GM12891 (cell line): ENCODE data around the gene TMEM127. TPM values are rescaled to one million over a fixed set of nuclear protein-coding genes. Genes with fewer than 3 reads are reported as not detected.
"Not testable (repeated sequence)": the region's sequence is repeated elsewhere in the genome, so short reads cannot be mapped to it uniquely, and the experiment has no call there.

Source experiments
- DNase-seq: peaks from one replicate; pipeline ENCODE4 v3.0.0; 2011; ENCODE audit warnings: low spot score; ENCODE audit not compliant: insufficient read length
- FAIRE-seq: peaks from 2 replicates; lab custom pipeline; 2011; peaks lifted over from hg19 to GRCh38; lab: Jason Lieb, UNC
- PAX5 ChIP-seq: IDR thresholded peaks from 2 replicates; pipeline ENCODE4 v1.6.1; 2011; ENCODE audit warnings: low read length, moderate library complexity, mild to moderate bottlenecking; ENCODE audit not compliant: insufficient read depth, severe bottlenecking
- POLR2A ChIP-seq: IDR thresholded peaks from 2 replicates; pipeline ENCODE4 v1.6.1; 2011; ENCODE audit warnings: low read depth, low read length, control low read depth
- POLR2AphosphoS5 ChIP-seq: IDR thresholded peaks from 2 replicates; pipeline ENCODE4 v1.6.1; 2011; ENCODE audit warnings: low read depth, low read length, control low read depth
- POU2F2 ChIP-seq: IDR thresholded peaks from 2 replicates; pipeline ENCODE4 v1.6.1; 2011; ENCODE audit warnings: low read depth, mild to moderate bottlenecking, control low read depth, low read length, moderate library complexity
- SPI1 ChIP-seq: IDR thresholded peaks from 2 replicates; pipeline ENCODE4 v1.6.1; 2011; ENCODE audit warnings: low read depth, low read length, control low read depth
- TAF1 ChIP-seq: IDR thresholded peaks from 2 replicates; pipeline ENCODE4 v1.6.1; 2011; ENCODE audit warnings: low read depth, low read length, control low read depth
- polyA plus RNA-seq: library from polyadenylated mRNA; unstranded; fragments of >200 nt; gene quantifications from one replicate; pipeline ENCODE4 v1.2.1, GENCODE V29; 2012; ENCODE audit warnings: low read depth, missing spikeins, inconsistent platforms; ENCODE audit not compliant: missing spikeins

Gene TMEM127, protein sequence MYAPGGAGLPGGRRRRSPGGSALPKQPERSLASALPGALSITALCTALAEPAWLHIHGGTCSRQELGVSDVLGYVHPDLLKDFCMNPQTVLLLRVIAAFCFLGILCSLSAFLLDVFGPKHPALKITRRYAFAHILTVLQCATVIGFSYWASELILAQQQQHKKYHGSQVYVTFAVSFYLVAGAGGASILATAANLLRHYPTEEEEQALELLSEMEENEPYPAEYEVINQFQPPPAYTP
- 10.9 TPM for polyA plus RNA-seq

DNA sequence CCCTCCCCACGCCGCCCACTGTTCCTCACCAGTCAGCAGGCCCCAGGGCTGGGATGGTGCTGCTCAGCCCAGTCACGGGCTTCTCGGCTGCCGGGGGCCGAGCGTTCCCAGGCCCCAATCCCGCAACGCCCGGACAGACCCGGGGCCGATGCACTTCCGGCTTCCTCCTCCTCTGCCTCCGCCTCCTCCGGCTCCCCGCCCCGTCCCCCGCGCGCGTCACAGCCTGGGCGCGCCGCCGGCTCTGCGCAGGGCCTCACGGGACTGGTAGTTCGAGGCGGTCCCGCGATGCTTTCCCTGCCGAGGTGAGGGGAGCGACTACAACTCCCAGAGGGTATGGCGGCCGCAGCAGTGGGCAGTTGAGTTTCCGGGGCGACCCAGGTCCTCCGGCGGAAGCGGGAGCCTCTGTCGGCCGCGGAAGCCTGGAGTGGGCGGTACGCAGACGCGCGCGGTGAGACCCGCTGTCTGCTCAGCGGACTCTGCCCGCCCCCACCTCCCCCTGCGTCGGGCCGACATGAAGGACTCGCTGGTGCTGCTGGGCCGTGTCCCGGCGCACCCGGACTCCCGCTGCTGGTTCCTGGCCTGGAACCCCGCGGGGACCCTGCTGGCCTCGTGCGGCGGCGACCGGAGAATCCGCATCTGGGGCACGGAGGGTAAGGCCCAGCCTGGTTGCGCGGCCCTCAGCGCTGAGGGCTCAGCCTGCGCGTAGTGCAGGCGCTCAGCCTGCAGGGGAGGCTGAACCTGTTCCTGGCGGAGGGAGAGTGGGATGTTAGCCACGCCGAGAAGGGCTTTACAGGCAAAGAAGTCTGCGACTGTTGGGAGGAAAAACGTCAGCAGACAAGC, at the start of gene TMEM127, which contains the start of gene CIAO1:
TMEM127 (minus strand) TSS at position 158 of the 840 bp plus-strand sequence. CDS start 616 bp downstream, outside the sequence.
CIAO1 (plus strand) TSS at position 386 of the 840 bp plus-strand sequence; CDS start at position 512, 126 bp downstream.
- TF ChIP-seq POLR2A: peak; percentile 52
- TF ChIP-seq POLR2AphosphoS5: peak; percentile 74
- TF ChIP-seq TAF1: no peak; the same call in 1 of the 2 replicates
- TF ChIP-seq SPI1: 0 out of 2 replicates have a peak, but pooled peaks have one; percentile 0
- 0 out of 2 replicates have a peak, but pooled peaks have one; percentile 26 for TF ChIP-seq POU2F2
- FAIRE-seq (peak; percentile 96), DNase-seq (peak; percentile 99)

DNA sequence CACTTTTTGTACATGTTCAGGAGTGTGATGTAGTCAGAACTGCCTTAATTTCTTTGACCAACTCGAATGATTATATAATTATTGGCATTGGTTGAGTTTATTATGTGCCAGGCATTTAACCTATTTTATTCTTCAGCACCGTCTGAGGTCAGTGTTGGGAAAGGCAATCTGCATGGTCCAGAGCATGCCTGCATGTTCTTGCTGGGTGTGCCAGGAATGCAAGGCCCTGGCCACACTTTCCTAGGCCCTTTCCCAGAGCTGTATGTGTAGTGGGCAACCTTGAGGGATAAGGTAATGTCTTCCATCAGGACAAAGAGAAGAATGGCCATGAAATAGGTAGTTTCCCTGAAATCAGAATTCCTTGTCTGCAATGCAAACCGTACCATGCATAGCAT, 49.2 kb upstream of the TMEM127 start:
- FAIRE-seq (no peak), DNase-seq (no peak)
- TF ChIP-seq POLR2AphosphoS5 (no peak), POLR2A (no peak), TAF1 (no peak), PAX5 (no peak), SPI1 (no peak), POU2F2 (no peak)

DNA sequence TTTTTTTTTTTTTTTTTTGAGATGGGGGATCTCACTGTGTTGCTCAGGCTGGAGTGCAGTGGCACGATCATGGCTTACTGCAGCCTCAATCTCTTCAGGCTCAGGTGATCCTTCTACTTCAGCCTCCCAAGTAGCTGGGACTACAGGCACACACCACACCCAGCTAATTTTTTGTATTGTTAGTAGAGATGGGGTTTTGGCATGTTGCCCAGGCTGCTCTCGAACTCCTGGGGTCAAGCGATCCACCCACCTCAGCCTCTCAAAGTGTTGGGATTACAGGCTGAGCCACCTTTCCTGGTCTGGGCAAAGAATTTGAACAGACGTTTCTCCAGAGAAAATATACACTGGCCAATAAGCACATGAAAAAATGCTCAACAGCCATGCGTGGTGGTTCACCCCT, 42.5 kb upstream of the TMEM127 start:
- TF ChIP-seq POLR2AphosphoS5: no peak
- no peak for TF ChIP-seq POU2F2
- no peak for TF ChIP-seq POLR2A
- no peak for TF ChIP-seq TAF1
- no peak for TF ChIP-seq SPI1
- no peak for TF ChIP-seq PAX5
- FAIRE-seq: no peak
- DNase-seq: no peak

DNA sequence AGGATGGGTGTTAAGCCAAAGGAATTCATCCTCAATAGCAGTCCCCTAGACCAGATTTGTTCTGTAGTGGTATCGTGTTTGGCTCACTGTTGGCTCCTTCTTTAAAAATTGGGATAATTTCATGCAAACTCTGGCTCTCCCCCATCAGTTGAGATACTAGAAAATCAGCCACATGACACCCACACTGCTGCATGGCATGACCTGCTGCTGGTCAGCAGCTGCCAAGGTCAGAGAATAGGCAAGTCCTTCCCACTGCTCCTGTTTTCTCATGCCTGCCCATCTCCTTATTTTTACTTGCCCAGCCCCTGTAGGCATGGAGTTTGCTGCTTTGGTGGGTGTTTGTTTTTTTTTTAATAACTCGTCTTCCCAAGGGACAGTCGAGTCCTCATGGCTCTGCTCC, 40.6 kb upstream of the TMEM127 start:
- FAIRE-seq: no peak
- no peak for TF ChIP-seq POLR2A
- TF ChIP-seq POLR2AphosphoS5: no peak
- TF ChIP-seq TAF1: no peak
- no peak for DNase-seq

DNA sequence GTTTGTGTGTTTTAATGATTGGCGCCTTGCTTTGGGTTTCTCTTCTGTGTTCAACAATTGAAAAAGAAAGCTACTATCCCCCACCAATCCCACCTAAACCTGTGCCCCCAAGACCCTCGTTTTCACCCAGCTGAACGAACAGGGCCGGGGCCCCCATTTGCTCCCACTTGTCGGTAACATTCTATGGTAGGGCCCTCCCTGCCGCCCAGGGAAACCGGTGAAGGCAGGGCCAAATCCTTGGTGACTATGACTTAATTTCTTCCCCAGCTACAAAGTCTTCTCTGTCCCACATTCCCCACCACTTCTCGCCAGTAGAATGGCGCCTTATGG, 40.1 kb upstream of the TMEM127 start:
- FAIRE-seq (no peak), DNase-seq (no peak)
- TF ChIP-seq PAX5 (no peak), POLR2AphosphoS5 (no peak), TAF1 (no peak)

DNA sequence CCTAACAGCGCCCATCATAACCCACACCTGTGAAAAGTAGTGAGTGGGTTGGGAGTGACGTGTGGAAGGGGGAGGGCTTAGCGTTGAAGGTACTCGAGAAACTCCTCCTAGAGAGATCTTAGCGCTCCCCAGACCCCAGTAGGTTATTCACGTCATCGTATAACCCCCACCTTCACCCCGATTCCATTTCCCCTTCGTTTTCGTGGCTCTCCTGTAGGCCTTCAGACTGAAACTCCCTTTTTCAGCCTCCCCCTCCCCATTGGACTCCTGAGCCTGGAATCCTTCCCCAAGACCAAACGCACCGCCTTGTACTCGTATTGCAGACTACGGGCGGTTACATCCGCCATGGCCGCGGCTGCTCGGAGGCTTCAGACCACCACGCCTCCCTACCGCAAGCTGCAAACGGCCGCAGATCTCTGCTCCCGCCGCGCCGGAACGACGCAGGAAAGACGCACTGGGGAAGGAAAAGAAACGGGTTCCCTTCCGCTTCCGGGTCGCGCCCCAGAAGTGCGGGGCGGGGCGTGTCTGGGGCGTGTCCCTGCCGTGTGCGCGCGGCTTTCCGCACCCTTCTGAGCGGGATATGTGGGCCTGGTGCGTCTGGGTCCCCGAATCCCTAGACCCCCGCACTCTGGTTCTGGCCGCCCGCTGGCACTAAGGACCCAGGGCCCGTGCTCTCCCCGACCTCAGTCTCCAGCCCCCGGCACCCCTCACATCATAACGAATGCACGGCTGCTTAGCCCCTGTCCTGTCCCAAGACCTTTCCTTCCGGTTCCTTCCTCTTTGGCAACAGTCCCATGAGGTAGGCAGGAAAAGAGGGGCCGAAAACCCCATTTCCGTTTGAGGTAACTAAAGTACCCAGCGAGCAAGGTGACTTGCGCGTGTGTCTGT, 39.5 kb upstream of the TMEM127 start, which contains the start of gene SNRNP200:
SNRNP200 (minus strand) TSS at position 456 of the 888 bp plus-strand sequence; CDS start at position 347, 109 bp downstream.
- TF ChIP-seq TAF1 (peak; percentile 55; the same call in 1 of the 2 replicates), POLR2AphosphoS5 (peak; percentile 89), SPI1 (no peak), POU2F2 (no peak; the same call in 1 of the 2 replicates), PAX5 (peak; percentile 42), POLR2A (peak; percentile 68)
- DNase-seq (peak; percentile 72), FAIRE-seq (peak; percentile 92)

DNA sequence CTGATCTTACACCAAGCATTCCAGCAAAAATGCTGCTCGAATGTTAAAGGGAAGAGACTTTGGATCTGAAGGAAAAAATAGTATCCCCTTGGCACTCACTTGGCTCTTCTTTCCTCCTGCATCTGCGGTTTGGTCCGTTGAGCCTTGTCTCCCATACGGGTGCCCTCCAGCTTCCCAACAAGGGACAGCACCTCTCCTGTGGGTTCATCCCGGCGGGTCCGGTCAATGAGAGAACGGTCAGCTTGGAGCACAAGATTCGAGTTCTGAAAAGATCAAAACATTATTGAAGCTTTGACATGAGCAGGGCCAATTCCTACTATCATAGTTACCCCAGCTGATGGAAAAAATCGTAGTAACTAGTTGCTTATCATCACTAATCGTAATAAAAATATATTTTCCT, 38.8 kb upstream of the TMEM127 start:
- DNase-seq (no peak), FAIRE-seq (no peak)
- TF ChIP-seq POU2F2 (no peak), POLR2AphosphoS5 (no peak), SPI1 (no peak), TAF1 (no peak), POLR2A (no peak), PAX5 (no peak)

DNA sequence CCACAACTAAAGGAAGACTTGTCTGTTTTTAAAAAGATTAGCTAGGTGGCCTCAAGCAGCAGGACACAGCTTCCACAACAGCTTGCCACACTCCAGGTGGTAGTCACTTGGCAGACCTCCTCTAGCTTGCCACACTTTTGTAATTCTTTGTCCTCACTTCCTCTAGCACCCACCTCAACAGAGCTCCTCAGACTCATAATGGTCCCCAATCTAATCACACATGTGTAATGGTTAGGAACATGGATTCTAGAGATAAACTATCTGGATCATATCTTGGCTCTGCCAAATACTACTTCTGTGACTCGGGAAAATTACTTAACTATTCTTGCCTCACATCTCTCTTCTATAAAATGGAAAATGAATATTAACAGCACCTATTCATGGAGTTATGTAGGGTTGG, 36.1 kb upstream of the TMEM127 start:
- FAIRE-seq: no peak
- TF ChIP-seq PAX5: no peak
- no peak for DNase-seq

DNA sequence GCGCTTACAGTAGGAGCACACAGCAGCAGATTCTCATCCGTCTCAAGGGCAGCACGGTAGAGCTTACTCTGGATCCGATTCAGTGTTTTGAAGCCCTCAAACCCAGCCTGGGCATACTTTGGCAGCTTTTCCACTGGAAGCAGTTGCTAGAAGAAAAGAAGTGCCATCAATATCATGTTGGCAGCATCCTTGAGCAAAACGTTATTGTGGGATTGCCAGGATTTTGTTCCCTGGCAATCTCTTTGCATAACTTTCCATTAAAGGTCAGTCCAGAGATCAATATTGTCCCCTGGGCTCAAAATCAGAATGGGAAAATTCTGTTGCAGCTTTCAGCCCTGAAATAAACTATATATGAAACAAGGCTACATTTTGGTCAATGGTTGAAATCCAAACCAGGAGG, 31.1 kb upstream of the TMEM127 start:
- no peak for TF ChIP-seq TAF1
- TF ChIP-seq POU2F2: no peak
- TF ChIP-seq PAX5: no peak
- TF ChIP-seq POLR2A: no peak
- TF ChIP-seq SPI1: no peak
- no peak for FAIRE-seq
- no peak for DNase-seq

DNA sequence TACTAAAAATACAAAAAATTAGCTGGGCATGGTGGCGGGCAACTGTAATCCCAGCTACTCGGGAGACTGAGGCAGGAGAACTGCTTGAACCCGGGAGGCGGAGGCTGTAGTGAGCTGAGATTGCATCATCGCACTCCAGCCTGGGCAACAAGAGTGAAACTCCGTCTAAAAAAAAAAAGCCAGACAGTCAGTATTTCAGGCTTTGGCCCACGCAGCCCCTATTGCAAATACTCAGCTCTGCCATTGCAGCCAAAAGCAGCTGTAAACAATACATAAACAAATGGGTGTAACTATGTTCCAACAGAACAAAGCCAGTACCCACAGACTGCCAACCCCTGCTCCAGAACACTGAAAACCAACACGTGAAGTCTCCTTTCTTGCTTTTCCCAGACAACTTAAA, 28.5 kb upstream of the TMEM127 start:
- FAIRE-seq: not testable (repeated sequence)

DNA sequence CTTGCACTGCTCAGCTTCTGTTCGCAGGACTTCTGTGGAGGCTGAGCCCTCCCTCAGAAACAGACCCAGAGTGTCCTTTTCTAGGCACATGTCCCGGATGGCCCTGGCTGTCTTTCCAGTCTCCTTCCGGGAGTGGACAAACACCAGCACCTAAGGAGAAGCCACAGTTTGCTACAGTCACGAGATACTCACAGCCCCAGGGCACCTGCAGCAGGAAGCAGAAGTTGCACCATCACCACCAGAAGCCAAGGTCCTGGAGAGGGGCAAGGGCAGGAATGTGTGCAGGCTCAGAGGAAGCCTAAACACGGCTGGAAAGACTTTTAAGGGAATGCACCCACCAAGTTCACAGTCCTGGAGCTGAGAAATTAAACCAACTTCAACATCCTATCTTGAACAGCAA, 26.0 kb upstream of the TMEM127 start:
- TF ChIP-seq POLR2A (no peak), POU2F2 (no peak), TAF1 (no peak), POLR2AphosphoS5 (no peak), SPI1 (no peak), PAX5 (no peak)
- FAIRE-seq (no peak), DNase-seq (no peak)

More for the DNA sequence above, 28.5 kb upstream of the TMEM127 start:
- DNase-seq: not testable (repeated sequence)
